ENCODE results near the gene COX5A.
A peak's percentile ranks its signal among the peaks of the same experiment; 100 is the strongest.

Gene COX5A

DNA sequence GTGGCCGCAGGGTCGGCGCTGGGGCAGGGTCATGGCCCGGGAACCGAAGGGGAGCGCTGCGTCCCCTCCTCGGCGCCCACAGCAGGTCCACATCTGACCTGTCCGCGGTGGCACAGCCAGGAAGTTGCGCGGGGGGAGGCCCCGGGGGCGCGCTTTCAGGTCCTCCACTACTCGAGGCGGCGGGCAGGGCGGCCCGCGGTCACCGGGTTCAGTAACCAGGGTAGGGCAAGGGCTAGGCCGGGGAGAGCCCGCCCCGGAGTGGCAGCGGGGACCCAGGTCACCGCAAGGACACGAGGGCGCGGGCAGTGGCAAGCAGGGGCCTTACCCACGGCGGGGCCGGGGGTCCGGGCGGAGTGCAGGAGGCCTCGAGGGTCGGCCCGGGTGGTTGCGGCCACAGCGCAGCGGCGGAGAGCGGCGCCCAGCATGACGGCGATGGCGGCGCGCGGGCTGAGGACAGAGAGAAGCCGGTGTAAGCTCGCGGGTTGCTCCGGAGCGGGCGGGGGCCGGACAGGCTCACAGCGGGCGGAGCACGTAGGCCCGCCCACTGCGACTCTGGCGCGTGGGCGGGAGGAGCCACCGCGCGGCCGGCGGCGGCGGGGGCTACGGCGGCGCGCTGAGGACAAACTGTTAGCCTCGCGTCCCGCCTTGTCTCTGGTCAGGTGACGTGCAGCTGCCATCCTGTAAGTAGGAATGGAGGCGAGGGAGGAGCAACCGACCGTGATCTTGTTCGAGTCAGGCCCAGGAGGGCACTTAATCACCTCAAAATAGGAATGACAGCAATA lies at the start of gene COX5A:
TSS of gene COX5A (minus strand) at position 484 of the 782 bp plus-strand sequence. CDS start at position 425, 59 bp downstream.
- DNase-seq (ENCODE audit: low read depth, low spot score), result peak; percentile 98

DNA sequence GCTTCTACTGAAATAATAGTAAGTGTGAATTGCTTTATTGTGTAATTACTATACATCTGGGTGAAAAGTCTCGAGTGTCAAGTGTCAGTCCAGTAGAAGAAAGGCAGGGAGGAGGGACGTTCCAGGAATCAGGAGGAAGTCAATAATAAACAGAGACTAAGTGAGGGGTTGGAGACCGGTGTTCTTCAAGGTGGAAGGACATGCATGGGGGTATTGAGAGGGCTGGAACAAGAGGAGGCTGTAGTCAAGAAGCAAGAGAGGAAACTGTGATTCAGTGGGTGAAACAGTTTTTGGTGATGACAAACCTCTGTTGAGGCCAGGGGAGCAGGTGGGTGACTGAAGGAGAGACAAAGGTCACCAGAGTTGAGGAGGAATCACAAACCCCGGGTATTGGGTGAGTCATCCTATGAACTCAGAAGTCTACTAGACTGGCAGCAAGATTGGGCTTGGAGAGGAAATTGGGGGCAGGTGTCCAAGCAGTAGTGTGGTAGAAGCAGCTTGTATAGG lies 45.9 kb upstream of the COX5A start:
- DNase-seq (ENCODE audit: low read depth, low spot score), result no peak

DNA sequence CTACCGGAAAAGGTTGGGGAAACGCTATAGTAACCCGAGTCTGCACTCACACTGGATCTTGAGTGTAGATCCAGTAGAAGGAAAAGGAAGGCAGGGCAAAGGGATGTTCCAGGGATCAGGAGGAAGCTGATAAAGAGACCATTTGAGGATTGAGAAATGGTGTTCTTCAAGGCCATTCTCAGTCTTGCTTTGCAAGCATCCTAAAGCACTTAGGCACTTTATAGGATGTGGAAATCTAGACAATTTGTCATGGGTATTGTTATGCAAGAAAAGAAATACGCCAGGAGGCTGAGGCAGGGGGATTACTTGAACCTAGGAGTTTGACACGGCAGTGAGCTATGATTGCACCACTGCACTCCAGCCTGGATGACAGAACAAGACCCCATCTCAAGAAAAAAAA lies 44.3 kb upstream of the COX5A start:
- no peak for DNase-seq (ENCODE audit: low read depth, low spot score)

DNA sequence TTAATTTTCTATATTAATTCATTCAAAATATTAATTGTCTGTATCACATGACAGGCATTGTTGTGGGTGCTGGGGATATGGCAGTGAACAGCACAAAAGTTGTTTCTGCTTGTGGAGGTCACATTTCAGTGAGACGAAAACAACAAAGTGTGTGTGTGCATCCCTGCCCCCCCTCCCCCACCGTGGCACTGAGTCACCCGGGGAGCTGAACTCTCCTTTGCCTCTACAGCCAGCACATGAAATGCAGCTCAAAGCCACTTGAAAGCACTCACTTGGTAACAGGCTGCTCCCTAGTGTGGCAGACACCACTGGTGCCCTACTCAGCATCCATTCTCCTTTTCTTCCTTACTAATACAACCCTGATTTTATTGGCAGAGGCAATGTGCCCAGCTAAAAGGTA lies 40.6 kb upstream of the COX5A start:
- no peak for DNase-seq (ENCODE audit: low read depth, low spot score)

DNA sequence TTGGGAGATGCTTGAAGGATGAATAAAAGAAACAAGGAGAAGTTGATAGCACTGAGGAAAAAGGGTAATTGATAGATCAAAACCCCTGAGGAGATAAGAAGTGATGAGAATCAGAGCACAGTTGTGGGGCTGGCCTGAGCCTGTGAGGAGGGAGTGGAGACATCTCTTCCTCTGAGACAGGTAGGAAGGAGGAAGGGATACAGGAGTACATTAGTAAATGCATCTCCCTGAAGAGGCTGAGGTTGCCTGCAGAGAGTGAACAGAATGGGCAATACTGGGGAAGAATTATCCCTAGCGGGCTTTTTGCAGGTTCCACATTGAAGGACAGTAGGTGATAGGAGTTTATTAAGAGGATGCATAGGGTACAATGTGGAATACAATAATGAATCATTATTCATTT lies 40.2 kb upstream of the COX5A start:
- no peak for DNase-seq (ENCODE audit: low read depth, low spot score)

DNA sequence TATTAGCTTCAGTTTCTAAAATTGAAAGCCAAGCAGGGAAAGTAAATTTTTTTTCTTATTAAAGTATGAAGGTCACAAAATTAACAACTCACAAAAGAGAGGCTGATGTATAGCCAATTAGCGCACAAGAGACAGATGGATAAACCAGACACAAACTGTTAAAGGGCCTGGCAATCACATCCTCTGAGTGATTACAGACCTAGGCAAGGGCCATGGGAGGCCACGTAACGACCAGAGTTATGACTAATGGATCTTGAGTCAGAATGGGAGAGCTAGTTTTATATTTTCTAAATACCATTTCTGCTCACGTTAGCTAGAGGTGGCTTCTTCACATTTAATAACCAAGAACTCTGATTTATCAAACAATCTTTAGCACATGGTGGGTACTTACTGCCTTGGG lies 39.7 kb upstream of the COX5A start:
- no peak for DNase-seq (ENCODE audit: low read depth, low spot score)

GRCh38 chr15:74976159-74976558 lies 38.3 kb upstream of the COX5A start:
- no peak for DNase-seq (ENCODE audit: low read depth, low spot score)

GRCh38 chr15:74967670-74968069 lies 29.8 kb upstream of the COX5A start:
- no peak for DNase-seq (ENCODE audit: low read depth, low spot score)

- no peak for DNase-seq (ENCODE audit: low read depth, low spot score)
Observed at GRCh38 chr15:74964794-74965193, 26.9 kb upstream of the COX5A start.

DNA sequence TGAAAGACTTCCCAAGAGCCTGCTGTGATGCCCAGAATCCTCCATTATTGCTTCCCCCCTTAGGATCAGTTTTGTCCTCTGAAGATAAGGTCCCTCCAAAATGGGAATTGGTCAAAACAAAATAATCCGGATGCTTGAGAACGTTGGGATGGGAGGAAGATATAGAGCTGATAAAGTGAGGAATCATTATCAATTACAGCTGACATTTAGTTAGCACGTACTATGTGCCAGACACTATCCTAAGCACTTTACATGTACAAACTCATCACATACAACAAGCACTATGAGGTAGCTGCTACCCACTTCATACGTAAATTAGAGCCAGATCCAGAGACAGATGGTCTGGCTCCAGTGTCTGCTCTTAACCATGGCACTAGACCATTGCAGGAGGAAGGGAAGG lies 25.3 kb upstream of the COX5A start:
- DNase-seq (ENCODE audit: low read depth, low spot score), result no peak

- no peak for DNase-seq (ENCODE audit: low read depth, low spot score)
Observed at GRCh38 chr15:74962671-74963070, 24.8 kb upstream of the COX5A start.

- no peak for DNase-seq (ENCODE audit: low read depth, low spot score)
Observed at GRCh38 chr15:74962219-74962618, 24.3 kb upstream of the COX5A start.

GRCh38 chr15:74961616-74962015 lies 23.7 kb upstream of the COX5A start:
- no peak for DNase-seq (ENCODE audit: low read depth, low spot score)

GRCh38 chr15:74960995-74961588 lies 23.2 kb upstream of the COX5A start:
- no peak for DNase-seq (ENCODE audit: low read depth, low spot score)

- no peak for DNase-seq (ENCODE audit: low read depth, low spot score)
Observed at GRCh38 chr15:74960286-74960685, 22.4 kb upstream of the COX5A start.

DNA sequence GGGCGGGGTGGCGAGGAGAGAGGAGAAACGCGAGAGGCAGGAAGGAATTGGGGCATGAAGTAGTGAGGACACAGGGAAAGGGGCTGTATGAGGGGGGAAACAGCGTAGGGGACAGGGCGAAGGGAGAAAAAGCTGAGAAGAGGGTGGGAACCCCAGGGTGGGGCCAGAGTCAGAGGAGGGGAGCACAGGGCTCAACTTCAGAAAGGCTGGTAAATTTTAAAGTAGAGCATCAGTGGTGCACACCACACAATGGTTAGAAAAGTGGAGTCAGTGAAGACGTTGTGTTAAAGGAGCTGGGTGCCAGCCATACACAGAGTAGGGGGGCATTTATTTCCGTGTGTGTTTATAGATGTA lies 21.7 kb upstream of the COX5A start:
- no peak for DNase-seq (ENCODE audit: low read depth, low spot score)

DNA sequence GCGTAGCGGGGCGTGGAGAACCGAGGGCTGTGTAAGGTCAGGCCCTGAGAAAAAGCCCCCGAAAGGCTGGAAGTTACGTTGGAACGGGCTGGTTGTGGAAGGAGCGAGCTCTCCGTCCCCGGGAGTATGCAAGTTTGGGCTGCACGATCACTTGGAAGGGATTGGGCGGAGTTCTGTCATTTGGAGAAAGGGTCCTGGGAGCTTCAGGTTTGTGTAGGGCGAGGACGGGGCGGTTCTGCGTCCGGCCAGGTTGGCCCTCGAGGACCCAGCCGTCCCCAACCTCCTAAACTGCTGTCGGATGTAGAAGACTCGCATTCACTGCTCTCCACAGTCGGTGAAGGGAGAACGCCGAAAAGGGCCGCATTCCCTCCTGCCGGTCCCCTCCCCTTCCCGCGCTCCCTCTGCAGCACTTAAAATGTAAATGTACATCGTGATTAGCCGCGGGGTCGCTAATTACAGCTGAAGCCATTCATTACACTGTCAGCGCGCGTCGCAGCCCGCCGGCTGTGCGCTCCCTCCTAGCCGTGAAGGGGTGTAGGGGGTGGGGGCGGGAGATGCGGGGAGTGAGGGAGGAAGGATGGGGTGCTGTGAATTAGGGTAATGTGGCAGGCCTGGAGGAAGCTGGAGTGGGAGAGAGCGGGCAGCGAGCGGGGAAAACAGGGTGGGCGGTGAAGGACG lies 21.2 kb upstream of the COX5A start:
- DNase-seq (ENCODE audit: low read depth, low spot score), result peak; percentile 89

DNA sequence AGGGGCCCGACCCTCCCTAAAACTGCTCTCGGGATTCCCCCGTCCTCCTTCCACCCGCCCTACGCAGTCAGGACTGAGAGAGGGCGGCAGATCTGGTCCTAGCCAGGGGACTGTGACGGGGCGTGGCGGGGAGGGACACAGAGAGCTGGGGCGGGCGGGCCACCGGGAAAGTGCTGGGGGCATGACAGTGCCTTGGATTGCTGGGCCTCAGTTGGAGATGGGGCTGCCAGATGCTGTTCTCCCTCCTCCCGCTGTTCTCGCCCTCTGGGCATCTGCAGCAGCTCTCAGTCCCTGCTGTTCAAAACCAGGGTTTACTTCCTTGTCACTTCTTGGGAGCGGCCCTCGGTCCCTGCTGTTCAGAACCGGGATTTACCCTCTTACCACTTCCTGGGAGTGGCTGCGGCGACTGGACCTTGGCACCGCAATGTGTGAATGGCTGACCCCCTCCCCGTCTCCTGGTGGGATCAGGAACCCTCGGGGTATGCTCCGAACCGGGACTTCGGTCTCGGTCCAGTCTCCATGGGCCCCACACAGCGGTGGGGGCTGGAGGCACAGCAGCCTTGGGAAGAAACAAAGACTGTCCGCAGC lies 20.5 kb upstream of the COX5A start:
- DNase-seq (ENCODE audit: low read depth, low spot score), result peak; percentile 91

GRCh38 chr15:74957476-74958035 lies 19.7 kb upstream of the COX5A start:
- peak; percentile 69 for DNase-seq (ENCODE audit: low read depth, low spot score)

GRCh38 chr15:74956648-74957475 lies 19.0 kb upstream of the COX5A start, which contains the start of gene RPP25:
Gene RPP25, minus strand, starts transcription at chr15:74956772. Its CDS starts 189 bp downstream, at chr15:74956583.
- peak; percentile 90 for DNase-seq (ENCODE audit: low read depth, low spot score)

All from ELF-1 (cell line).